AG09309 (cell line): ENCODE data around the gene CRYL1.

ENCODE experiments used
- DNase-seq: peaks from one replicate; pipeline ENCODE4 v3.0.0-alpha.2; 2010; ENCODE audit warnings: low read depth
- H3K4me3 ChIP-seq: 2 replicates; pipeline ENCODE4 v1.5.1; 2011; ENCODE audit warnings: mild to moderate bottlenecking, low read depth, low read length, moderate library complexity; ENCODE audit not compliant: control insufficient read depth
- CTCF ChIP-seq: IDR thresholded peaks from 2 replicates; pipeline ENCODE4 v1.5.1; 2011; ENCODE audit warnings: mild to moderate bottlenecking, low read depth, low read length, inconsistent platforms; ENCODE audit not compliant: insufficient read depth, control insufficient read depth; ENCODE audit errors: missing control alignments

CRYL1 gene

GRCh38 chr13:20390526-20391175 lies 135.0 kb downstream of the CRYL1 start:
- DNase-seq = no peak
- no peak overlapping the region for H3K4me3 ChIP-seq
- no peak for TF ChIP-seq CTCF

- no peak for DNase-seq
- H3K4me3 ChIP-seq = no peak overlapping the region
- TF ChIP-seq CTCF = no peak
These were observed 135.7 kb downstream of the CRYL1 start for GRCh38 chr13:20389696-20390525.

- TF ChIP-seq CTCF = no peak
- DNase-seq = no peak
- H3K4me3 ChIP-seq = no peak overlapping the region
These were observed 137.5 kb downstream of the CRYL1 start for GRCh38 chr13:20388184-20388583.

GRCh38 chr13:20387441-20387971 lies 138.2 kb downstream of the CRYL1 start:
- H3K4me3 ChIP-seq = no peak overlapping the region
- TF ChIP-seq CTCF = no peak
- DNase-seq = no peak

GRCh38 chr13:20387006-20387405 lies 138.7 kb downstream of the CRYL1 start:
- no peak overlapping the region for H3K4me3 ChIP-seq
- DNase-seq = no peak
- no peak for TF ChIP-seq CTCF

GRCh38 chr13:20383058-20383457 lies 142.6 kb downstream of the CRYL1 start:
- no peak overlapping the region for H3K4me3 ChIP-seq
- TF ChIP-seq CTCF = no peak
- DNase-seq = no peak
